NCI-H82 treated with DMSO at 0.1 percent for 48 hours (cell line): ENCODE data around the gene HLA-G.
"Not testable (repeated sequence)": the region's sequence is repeated elsewhere in the genome, so short reads cannot be mapped to it uniquely, and the experiment has no call there.

Source experiments
- DNase-seq: peaks from one replicate; lab custom pipeline; 2025; ENCODE audit not compliant: unreplicated experiment; lab: John Stamatoyannopoulos, UW

Gene HLA-G

DNA sequence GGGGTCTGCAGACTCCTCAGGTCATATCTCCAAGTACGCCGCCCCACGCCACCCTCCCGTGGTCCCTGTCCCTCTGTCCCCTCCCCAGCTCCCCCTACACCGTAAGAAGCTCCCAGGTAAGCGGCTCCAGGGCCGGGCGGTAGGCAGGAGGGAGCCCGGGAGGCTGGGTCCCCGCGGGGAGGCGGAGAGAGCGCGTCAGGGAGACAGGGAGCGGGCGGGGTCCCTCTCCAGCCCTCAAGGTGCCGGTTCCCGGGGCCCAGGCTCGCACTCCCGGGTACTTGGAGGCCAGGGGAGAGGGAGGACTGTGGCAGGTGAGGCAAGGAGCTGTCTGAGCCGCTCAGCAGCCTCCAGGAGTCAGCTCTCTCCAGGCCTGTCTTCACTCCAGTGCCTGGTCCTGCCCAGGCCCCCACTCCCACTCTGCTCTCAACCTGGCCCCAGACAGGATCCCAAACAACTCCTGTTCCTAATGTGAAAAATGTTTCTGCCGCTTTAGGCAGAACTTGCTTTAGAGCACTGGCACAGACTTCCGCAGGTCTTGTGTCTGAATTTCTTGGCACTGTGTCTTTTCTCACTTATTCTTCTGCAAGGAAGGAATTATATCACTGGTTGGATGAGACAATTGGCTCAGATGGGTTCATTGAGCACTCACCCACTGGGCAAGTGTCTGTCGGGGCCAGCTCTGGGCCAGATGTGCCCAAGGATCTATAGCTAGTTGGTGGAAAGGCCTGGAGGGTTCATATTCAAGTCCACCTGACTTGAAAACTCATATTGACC lies 36.6 kb downstream of the HLA-G start:
- DNase-seq, result no peak

DNA sequence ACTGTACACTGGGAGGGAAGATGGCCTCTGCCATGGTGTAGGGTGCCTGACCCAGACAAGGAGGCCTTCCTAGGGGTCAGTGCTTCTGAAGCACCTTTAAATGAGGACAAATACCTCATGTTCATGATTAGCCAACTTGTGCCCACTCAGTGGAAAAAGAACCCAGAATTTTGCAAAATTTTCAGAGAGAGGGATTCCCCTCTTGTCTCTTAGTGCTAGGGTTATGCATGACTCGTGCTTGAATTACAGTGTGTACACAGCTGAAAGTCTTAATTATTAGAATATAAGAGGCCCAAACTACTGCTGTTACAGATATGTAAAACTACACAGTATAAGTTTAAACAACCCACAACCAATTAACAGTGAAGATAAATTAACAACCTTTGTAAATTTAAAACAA lies 38.0 kb downstream of the HLA-G start:
- no peak for DNase-seq

DNA sequence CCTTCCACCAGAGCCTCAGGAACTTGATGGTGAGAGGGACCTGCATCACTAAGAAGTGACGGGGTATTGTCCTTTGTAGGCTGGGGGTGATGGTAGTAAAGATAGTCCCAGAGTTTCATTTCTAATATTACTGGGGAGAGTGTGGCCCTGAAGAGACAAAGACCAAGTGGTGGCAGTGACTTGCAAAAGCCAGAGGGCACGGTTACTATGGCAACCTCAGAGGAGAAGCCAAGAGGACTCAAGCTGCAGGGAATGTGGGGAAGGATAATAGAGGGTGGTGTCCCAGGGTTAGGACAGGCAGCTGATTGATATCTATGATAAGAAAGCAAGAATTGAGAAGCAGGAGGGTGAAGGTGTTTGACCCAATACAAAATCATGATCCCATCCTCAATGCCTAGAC lies 42.5 kb downstream of the HLA-G start:
- DNase-seq, result no peak

GRCh38 chr6:29872791-29873190 lies 45.2 kb downstream of the HLA-G start:
- no peak for DNase-seq

DNA sequence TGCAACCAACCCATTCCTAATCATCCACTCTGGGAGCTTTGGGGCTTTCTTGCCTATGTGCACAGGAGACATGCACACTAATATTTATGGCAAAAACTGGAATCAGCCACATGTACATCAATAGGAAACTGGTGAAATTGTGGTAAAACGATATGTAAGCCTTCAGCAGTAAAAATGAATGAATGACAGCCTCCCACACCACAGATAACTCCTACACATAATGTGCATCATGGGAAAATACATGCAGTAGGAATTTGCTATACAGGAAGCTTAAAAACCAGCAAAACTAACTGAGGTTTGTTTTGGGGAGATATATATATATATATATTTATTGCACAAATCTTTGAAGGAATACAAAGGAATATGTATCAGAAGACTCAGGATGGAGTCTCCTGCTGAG lies 47.6 kb downstream of the HLA-G start:
- no peak for DNase-seq

DNA sequence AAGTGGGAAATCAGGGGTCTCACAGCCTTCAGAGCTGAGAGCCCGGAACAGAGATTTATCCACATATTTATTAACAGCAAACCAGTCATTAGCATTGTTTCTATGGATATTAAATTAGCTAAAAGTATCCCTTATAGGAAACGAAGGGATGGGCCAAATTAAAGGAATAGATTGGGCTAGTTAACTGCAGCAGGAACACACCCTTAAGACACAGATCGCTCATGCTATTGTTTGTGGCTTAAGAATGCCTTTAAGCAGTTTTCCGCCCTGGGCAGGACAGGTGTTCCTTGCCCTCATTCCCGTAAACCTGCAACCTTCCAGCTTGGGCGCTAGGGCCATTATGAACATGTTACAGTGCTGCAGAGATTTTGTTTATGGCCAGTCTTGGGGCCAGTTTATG lies 48.1 kb downstream of the HLA-G start:
- not testable (repeated sequence) for DNase-seq
